ELF-1 (cell line): ENCODE results near the gene ARHGEF19.
"Not testable (repeated sequence)": the region's sequence is repeated elsewhere in the genome, so short reads cannot be mapped to it uniquely, and the experiment has no call there.

ENCODE experiments used
- DNase-seq: peaks from one replicate; pipeline ENCODE4 v3.0.0-alpha.2; 2016; ENCODE audit warnings: low read depth, low spot score

Gene ARHGEF19

GRCh38 chr1:16167331-16168143, 44.9 kb downstream of the ARHGEF19 start:
- DNase-seq = peak; percentile 93

GRCh38 chr1:16166117-16166516, 46.3 kb downstream of the ARHGEF19 start:
- no peak for DNase-seq

- DNase-seq = no peak
Measured at GRCh38 chr1:16165548-16165947, 46.9 kb downstream of the ARHGEF19 start.

- no peak for DNase-seq
Measured at GRCh38 chr1:16165073-16165364, 47.4 kb downstream of the ARHGEF19 start.

- DNase-seq = no peak
Measured at GRCh38 chr1:16164213-16165072, 48.0 kb downstream of the ARHGEF19 start.

- DNase-seq = not testable (repeated sequence)
Measured at GRCh38 chr1:16163608-16164212, 48.7 kb downstream of the ARHGEF19 start.

- DNase-seq = peak; percentile 88
Measured at GRCh38 chr1:16162163-16162822, 50.2 kb downstream of the ARHGEF19 start.

- DNase-seq = no peak
Measured at GRCh38 chr1:16161717-16162116, 50.7 kb downstream of the ARHGEF19 start.

- no peak for DNase-seq
Measured at GRCh38 chr1:16158993-16159831, 53.2 kb downstream of the ARHGEF19 start.

GRCh38 chr1:16158025-16158424, 54.4 kb downstream of the ARHGEF19 start:
- DNase-seq = no peak

GRCh38 chr1:16156848-16157495, 55.5 kb downstream of the ARHGEF19 start:
- no peak for DNase-seq

- peak; percentile 95 for DNase-seq
Measured at GRCh38 chr1:16155537-16156410, 56.7 kb downstream of the ARHGEF19 start, which contains the start of gene EPHA2. TSS of gene EPHA2 (minus strand) at chr1:16156069. CDS start at chr1:16155932, 137 bp downstream.

- no peak for DNase-seq
Measured at GRCh38 chr1:16153999-16154673, 58.3 kb downstream of the ARHGEF19 start.

- DNase-seq = no peak
Measured at GRCh38 chr1:16153096-16153998, 59.1 kb downstream of the ARHGEF19 start.

GRCh38 chr1:16152481-16153087, 59.9 kb downstream of the ARHGEF19 start:
- peak; percentile 60 for DNase-seq

- no peak for DNase-seq
Measured at GRCh38 chr1:16151995-16152384, 60.5 kb downstream of the ARHGEF19 start.
